C4-2B (cell line): ENCODE measurements around the gene CYFIP1.

Experiments
- ZFX ChIP-seq: fragments of 450-650 bp; IDR thresholded peaks from 2 replicates; pipeline ENCODE4 v1.6.1; 2017
- TF ChIP-seq, protein P1 (sequence below): fragments of 450-650 bp; conservative IDR thresholded peaks from 2 replicates; pipeline ENCODE4 v1.5.1; 2017; ENCODE audit warnings: mild to moderate bottlenecking

DNA sequence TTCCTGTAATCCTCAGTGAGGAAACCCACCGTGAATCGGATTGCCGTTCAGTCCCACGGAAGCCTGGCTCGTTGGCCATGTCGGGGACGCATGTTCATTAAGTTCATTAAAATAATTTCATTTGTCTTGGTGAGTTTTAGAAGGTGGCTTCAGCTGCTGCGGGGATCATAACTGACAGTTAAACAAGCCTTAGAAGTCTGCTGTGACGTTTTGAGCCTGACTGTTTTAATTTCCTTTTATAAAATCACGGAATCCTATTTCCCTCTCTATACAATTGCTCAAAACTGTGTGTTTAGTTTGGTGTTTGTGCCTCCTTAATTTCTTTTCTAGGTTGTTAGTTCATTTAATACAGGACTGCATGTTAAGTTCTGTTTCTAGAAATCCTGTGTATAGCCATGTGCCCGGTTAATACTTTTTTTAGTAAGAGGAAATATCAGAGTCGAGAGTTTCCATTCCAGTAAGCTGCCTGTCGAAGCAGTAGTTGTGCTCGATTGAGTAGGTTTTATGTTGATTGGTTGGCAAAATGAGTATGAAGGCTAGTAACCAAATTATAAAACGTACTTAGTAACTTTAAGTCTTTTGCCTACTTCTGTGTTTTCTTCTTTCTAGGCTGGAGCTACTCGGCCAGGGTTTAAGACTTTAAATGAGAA is 141.0 kb downstream of the CYFIP1 start:
- TF ChIP-seq, protein P1, sequence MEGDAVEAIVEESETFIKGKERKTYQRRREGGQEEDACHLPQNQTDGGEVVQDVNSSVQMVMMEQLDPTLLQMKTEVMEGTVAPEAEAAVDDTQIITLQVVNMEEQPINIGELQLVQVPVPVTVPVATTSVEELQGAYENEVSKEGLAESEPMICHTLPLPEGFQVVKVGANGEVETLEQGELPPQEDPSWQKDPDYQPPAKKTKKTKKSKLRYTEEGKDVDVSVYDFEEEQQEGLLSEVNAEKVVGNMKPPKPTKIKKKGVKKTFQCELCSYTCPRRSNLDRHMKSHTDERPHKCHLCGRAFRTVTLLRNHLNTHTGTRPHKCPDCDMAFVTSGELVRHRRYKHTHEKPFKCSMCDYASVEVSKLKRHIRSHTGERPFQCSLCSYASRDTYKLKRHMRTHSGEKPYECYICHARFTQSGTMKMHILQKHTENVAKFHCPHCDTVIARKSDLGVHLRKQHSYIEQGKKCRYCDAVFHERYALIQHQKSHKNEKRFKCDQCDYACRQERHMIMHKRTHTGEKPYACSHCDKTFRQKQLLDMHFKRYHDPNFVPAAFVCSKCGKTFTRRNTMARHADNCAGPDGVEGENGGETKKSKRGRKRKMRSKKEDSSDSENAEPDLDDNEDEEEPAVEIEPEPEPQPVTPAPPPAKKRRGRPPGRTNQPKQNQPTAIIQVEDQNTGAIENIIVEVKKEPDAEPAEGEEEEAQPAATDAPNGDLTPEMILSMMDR: no peak
- TF ChIP-seq ZFX: no peak
